Breast epithelium (tissue), 3 donors: ENCODE results near the gene LMNTD2.

Source experiments
- CTCF ChIP-seq, 3 donors: fragments of 450-650 bp; IDR thresholded peaks; one replicate each; pipeline ENCODE4 v1.5.1; 2016 to 2017; ENCODE audit warnings: antibody characterized with exemption in 3 of 3, mild to moderate bottlenecking in 3 of 3, moderate library complexity in 3 of 3
- POLR2A ChIP-seq: fragments of 450-650 bp; IDR thresholded peaks from one replicate; pipeline ENCODE4 v1.6.1; 2016; ENCODE audit warnings: antibody characterized with exemption, mild to moderate bottlenecking, moderate library complexity
- POLR2AphosphoS5 ChIP-seq, 3 donors: sonication (generic); formaldehyde crosslinking; IDR thresholded peaks; one replicate each; pipeline ENCODE4 v1.6.1; 2017; ENCODE audit warnings: antibody characterized with exemption in 3 of 3

GRCh38 chr11:587546-587945 lies 27.0 kb upstream of the LMNTD2 start:
- TF ChIP-seq CTCF (IDR thresholded peaks at IDR 0.05) (no peak), POLR2A (no peak), POLR2AphosphoS5 (IDR thresholded peaks at IDR 0.05) (no peak)
